GM19025 (cell line): ENCODE data around the gene HIVEP1.
A peak's percentile ranks its signal among the peaks of the same experiment; 100 is the strongest.

Source experiments
- ATAC-seq: cut with Tn5 transposase; IDR thresholded peaks from one replicate; pipeline ENCODE4 v1.9.1; 2021; ENCODE audit warnings: mild to moderate bottlenecking, low read depth, moderate library complexity; ENCODE audit not compliant: unreplicated experiment

Gene HIVEP1

DNA sequence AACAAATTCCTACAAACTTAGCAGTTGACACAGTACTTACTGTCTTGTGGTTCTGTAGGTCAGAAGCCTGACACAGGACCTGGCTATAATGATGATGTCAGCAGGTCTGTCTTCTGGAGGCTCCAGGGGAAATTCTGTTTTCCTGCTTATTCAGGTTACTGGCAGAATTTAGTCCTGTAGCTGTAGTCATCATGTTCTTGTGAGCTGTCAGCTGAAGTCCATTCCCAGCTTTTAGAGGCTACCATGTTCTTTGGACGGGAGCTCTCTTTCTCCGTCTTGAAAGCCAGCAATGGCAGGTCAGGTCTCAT, 99.2 kb downstream of the HIVEP1 start:
- ATAC-seq = no peak

DNA sequence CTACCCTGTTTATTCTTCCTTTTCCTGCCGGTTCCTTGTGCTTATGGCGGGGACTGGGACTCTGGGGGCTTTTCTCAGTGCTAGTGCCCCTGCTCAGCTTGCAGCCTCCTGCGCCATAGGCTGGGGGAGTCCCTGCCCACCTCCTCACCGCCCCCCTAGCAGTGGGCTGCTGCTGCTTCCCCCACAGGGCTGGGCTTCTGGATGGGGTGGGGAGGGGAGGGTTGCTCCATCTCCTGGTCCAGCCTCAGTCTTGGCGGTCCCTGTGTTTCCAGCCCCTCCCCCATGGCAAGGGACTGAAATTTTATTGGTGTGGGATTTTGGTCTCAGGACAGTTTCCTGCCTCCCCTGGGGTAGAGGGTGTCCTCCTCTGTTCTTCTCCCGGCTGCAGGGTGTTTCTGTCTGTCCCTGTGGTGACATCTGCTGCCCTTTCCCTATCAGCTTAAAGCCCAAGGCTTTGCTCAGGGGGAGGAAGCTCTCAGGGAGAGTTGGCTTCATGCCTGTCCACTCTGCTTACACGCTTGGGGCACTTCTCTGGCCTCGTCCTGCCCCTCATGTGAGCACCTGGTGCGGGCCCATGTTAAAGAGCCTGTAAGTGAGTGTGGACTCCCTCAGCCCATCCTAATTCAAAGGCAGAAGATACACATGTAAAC, 100.6 kb downstream of the HIVEP1 start:
- ATAC-seq = no peak

DNA sequence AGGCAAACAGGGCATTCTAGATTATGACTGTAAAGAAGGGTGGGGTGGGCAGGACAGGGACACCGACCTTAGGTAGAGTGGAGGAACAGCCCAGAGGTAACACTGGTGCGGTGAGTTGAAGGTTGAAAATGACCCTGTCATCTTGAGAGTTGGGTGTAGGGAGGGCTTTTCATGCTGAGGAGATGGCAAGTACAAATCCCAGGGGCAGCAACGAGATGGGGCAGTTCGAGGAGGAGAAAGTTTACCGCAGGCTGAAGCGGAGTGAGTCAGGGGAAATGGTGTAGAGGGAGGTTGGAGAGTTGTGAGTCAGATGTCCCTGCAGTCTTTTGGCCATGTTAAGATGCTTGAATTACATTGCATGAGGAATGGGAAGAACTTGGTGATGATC, 101.1 kb downstream of the HIVEP1 start:
- no peak for ATAC-seq

DNA sequence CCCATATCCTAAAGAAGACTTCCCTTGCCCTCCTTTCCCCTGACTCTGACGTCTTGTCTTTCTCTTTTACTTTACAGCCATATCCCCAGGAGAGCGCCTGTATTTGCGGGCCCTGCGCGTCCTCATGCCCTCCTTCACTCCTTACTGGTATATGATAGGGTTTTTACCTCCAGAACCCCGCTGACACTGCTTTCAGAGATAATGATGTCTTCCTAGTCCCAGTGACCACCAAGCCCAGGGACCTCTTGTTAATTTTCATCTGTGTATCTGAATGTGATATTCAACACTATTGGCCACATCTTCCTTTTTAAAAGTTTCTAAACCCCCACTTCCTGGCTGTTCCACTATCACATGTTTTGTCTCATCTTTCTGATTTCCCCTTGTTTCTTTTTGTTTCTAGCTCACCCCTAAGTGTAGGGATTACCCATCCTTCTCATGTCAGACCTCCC, 102.0 kb downstream of the HIVEP1 start:
- no peak for ATAC-seq

DNA sequence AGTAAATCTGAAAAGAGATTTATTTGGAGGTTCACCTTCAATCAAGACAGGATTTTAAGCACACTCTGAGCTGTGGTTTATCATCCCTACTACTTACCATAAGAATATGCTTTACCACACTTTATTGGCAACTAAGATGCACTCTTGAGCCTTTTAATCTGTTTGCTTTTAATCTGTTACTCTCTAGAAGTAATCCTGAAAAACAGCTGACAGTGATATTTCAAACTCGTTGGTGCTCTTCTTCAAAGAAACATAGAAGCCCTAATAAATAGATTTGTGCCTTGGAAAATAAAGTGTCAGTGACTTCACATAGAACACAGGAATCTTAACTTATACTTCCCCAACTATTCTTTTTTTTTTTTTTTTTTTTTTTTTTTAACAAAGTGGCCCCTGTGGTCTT, 102.9 kb downstream of the HIVEP1 start:
- ATAC-seq = no peak

DNA sequence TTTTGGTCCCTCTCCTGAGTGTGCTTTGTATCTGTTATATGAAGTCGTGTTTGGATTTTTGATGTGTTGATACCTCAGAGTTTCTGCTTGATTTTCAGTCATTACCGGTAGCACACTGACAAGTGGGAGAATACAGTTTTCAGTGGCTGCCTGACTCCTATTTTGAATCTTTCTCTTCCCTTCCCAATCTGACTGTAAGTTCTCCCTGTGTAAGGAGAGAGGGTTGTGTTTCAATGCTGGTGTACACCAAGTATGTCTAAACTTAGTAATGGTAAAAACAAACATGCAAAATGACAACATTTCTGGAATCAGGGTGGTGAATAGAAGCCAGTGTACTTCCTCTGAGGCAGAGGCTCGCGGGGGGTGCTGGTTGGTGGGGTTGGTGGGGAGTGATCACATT, 103.4 kb downstream of the HIVEP1 start:
- no peak for ATAC-seq

DNA sequence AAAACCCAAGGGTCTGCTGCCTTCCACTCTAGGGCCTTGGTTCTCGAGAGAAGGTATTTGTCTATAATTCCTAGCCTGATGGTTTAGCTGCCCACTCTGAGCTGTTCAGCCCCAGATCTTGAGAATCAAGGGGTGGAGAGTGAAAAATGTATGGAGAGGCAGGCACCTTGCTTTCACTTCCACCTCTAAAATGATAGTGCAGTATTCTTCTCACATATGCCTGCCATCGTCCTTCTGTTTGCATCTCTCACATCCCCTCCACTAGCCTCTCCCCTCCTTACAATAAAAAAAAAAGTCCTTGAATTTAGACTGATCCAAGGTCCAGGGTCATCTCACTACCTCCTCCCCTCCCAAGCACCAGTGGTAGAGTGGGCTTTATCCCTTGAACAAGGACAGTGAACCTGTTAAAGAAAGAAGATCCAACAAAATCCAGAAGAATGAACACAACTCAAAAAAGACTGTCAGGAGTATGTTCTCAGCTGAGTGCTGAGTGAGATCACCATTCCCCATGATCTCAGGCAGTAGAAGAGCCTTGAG, 104.2 kb downstream of the HIVEP1 start:
- no peak for ATAC-seq

DNA sequence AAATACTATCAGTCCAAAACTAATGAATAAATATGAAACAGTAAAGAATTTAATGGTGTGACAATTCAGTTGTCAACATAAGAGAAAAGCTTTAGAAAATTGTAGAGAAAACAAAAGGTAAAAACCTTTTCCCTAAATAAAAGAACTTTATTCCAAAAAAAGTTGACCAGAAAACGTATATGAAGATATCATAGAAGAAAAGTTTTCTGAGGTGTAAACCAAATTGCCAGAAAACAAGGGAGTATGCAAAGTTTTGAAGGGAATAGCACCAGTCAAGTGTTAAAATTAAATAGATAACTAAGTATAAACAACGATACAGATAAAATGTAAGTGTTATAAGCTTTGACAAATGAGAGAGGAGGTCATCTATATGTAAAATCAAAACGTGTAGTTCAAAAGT, 104.9 kb downstream of the HIVEP1 start:
- ATAC-seq = no peak

DNA sequence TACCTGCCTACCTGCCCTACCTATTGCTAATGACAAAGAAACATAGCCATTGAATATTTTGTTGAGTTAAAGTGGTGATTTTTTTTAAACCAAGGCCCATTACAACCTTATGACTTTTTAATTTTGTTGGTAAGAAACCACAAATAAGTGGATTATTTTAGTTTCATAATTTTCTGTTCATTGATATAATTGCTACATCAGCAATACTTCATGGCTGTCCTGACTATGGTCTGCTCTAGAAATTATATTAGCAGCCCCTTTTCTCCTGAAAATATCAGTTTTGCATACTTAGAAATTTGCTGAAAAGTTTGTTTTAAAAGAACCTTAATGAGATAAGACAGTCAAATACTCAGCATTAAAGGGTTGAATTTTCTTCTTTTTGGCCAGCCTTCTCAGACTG, 106.5 kb downstream of the HIVEP1 start:
- no peak for ATAC-seq

DNA sequence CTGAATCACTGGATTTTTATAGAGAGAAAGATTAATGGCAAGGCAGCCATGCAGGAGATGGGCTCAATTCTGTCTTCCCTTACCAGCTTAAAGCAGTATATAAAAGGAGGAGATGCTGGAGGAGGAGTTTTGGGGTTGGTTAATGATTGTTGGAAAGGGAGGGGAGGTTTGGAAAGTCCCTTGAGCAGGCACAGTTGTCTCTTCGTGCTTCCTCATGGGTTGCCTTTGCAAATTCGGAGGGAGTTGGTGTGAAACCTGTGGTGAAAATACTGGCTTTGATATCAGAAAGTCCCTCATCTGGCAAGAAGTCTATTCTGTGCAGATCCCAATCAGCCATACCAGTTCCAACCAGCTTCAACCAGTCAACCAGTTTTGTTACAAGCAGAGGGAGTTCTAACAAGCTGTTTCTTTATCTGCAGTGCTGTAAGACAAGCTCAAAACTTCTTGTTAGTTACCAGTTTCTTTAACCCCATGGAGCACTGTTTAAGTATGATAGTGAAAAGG, 107.0 kb downstream of the HIVEP1 start:
- peak; percentile 76 for ATAC-seq

DNA sequence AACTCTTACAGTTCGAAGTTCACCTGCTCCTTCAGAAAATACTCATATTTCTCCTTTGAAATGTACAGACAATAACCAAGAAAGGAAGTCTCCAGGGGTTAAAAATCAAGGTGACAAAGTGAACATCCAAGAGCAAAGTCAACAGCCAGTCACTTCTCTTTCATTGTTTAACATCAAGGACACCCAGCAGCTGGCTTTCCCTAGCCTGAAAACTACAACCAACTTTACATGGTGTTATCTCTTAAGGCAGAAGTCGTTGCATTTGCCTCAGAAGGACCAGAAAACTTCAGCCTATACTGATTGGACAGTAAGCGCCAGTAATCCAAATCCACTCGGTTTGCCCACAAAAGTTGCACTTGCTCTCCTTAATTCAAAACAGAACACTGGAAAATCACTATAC, 113.3 kb downstream of the HIVEP1 start:
- ATAC-seq = no peak

DNA sequence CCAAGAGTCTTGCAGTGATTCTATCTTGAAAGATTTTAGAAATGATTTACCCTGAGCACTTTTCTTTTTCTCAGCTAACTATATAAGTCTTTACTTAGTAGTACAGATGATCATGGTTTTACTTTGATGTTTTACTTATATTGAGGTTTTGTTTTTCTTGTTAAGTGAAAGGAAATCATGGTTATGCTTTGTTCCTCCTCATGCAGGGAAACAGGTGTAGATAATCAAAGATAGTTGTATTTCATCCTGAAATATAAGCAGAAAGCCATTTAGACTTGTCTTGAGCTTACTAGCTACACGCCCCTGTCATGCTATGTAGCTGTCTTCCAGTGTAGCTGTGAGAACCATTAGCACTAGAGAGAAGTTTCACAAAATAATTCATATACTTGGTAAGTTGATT, 113.9 kb downstream of the HIVEP1 start:
- no peak for ATAC-seq

DNA sequence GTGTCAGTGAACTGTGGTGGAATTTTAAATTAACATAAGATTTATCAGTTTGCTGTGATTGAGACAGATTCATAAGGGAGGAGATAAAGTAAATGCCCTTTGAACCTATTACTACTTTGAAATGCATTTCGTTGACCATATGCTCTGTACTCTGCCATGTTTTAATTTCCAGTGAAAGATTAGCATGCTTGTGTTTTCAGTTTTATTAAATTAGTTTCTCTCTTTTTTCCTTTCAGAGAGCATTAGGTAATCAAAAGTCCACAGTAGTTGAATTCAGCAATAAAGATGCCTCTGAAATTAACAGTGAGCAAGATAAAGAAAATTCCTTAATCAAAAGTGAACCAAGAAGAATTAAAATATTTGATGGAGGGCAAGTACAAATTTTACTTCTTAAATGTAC, 117.4 kb downstream of the HIVEP1 start:
- no peak for ATAC-seq

DNA sequence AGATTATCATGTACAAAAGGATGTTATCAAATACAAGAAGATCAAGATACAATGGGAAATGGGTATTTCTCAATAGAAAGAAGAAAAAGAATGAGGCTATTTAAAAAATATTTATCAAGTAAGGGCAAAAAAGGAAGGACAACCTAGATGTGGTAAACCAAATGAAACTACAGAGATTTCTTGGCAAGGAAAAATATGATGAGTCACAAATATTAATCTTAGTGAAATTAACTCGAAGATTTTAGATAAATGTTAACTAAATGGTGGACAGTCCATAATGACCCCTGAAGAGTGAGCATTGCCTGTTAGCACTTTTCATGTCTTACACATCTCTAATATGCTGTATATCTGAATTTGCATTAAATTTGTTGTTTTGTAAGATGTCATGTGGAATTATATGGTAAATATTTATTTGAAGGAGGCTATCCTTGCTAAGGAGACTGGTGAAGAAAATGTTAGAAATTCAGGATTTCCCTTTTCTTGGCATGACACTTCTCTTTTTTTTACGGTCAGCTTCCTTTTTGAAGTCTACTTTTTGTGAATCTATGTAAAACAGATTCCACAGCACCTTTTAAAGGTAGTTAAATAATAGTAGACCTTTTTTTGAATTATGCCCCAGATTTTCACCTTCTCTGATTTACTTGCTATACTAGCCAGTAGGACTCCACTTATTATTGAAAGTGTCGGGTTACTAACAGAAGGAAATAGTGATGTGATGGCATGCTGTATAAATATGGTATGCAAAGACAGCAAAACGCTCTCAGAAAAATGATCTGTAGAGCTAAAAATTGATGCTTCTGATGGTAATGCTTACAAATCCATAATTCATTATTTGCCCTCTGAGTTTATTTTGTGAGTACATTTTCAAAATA, 120.5 kb downstream of the HIVEP1 start:
- ATAC-seq = no peak

DNA sequence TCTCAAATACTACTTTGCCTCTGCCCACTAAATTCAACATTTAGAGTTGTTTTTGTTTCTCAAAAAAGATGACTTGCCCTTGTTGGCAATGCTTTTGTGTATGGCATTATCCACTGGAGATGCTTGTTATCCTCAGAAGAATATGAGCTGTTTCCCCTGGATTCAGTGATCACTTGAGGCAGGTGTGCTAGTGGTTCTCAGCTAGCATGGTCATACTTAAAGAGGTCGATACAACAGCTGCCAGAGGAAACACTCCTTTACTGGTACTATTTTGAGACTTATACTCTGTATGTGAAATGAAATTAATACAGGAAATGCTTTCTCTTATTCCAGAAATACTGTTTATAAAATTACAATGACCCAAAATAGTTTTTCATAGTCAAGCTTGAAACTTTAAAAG, 122.5 kb downstream of the HIVEP1 start:
- no peak for ATAC-seq

DNA sequence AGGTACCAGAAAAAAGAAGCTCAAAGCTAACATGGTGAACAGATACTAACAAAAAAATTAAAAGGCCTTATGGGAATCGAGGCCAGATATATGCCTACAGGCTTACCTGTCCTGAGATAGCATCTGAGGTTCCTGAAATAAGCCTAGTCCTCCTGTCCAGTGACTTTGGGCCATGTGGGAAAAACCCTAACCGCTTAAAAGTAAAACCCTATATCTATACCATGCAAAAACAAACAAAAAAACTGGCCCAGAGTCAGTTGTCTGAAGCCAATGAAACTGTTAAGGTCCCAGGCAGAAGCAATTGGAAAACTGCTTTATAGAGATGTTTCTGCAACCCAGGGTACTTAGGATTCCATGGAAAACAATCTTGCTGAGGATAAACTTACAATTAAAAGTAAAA, 122.9 kb downstream of the HIVEP1 start:
- no peak for ATAC-seq

DNA sequence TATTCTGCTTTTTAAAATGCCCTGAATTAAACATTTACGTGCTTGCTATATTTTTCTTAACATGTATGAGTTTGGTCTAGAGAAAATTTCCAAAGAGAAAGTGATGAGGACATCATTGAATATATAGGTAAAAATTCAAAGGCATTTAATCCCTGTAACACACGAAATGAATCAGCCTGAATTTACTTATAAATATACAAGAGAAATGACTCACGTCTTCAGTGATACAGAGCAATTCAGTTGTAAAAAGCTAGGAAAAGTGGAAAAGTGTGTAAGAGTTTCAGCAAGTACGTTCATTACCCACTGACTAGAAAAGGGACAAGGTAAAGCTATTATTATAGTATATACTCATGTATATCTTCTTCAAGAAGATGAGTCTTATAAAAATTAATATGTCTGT, 124.8 kb downstream of the HIVEP1 start:
- no peak for ATAC-seq

DNA sequence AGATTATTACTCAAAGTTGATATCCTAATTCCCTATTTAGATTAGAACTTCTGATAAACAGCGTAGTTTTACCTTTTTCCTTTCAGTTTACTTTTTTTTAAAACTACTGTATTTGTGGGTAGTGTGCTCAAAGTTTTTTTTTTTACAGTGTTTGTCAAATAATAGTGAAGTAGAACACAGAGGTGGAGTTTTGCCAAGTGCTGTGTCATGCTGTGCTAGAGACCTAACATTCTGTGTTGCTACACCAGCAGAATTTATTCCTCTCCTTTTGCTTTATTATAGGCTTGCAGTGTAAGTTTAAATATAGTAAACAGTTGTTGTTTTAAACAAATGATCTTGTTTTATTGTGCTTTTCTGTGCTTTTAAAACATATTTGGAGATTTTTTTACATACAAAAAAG, 125.4 kb downstream of the HIVEP1 start:
- no peak for ATAC-seq

DNA sequence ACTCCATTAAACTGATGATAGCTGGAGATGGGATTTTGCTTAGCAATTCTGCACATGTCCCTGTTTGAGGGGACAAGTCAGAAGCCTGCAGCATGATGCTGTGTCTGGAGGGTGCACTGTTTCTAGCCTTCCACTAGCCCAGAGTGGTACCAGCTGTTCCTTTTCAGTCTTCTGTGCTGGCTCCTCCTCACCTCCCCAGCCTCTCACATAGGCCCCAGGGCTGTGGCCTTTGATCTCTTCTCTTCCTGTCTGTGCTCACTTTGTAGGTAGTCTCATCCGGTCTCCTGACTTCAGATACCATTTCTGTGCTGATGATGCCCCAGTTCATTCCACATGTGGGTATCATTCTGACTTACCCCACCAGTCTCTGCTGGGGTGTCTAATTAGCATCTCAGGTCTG, 126.3 kb downstream of the HIVEP1 start:
- ATAC-seq = no peak

DNA sequence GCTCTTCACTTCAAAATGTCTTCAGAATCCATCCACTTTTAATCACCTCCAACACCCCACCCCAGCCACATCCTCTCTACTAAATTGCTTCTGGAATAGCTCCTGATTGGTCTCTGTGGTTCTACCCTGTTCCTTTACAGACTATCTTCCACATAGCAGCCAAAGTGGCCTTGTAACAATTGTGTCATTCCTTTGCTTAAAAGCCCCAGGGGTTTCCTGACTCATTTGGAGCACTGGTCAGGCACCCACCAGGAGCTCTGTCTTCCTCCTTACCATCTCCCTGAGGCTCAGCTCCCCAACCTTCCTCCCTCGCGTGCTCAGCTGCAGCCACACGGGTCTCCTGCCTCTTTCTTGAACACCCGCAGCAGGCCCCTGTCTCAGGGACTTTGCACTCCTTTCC, 126.8 kb downstream of the HIVEP1 start:
- no peak for ATAC-seq

DNA sequence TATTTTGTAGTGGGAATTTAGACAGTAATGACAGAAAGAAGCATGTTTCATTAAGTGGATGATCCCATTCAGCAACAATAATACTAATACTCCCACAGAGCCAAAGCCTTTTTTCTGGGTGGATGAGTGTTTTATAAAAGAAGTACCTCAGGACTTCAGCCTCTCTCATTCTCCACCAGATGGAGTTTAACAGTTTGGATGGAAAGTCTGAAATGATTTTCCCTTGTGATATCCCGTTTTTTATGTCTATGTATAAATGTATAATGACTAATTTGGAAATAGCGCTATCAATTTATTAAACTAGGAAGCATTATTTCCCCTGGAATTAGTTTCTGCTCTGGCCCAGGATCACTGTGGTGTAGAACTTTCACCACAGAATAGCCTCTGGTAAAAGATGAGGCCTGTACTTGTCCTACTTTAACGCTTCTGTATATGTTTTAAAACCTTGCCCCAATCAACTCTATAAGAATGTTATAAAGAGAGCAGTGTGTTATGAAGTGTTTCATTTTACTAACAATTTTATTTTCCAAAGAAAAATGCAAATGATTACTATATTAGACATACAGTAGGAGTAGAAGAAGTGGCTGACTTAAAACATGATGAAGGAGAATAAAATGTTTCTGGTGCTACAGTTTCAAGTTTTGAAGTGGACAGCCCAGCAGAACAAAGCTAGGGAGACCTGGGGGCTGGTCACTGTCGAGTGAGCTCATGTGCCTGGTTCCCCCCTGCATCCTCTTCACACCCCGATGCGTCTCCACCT, 135.6 kb downstream of the HIVEP1 start:
- no peak for ATAC-seq
